Hepatocyte (in vitro differentiated cells): ENCODE results near the gene CD164. TPM values are rescaled to one million over a fixed set of nuclear protein-coding genes. Genes with fewer than 3 reads are reported as not detected.
A peak's percentile ranks its signal among the peaks of the same experiment; 100 is the strongest.

ENCODE experiments used
- DNase-seq: peaks from one replicate; pipeline ENCODE4 v3.0.0-alpha.2; 2016; ENCODE audit warnings: low spot score
- H2AFZ ChIP-seq: fragments of 200-600 bp; sonication (generic); 2 replicates; pipeline ENCODE4 v1.6.0; 2016; ENCODE audit warnings: antibody characterized with exemption, mild to moderate bottlenecking
- H3K27ac ChIP-seq: fragments of 200-600 bp; sonication (generic); 2 replicates; pipeline ENCODE4 v1.5.1; 2016; ENCODE audit warnings: mild to moderate bottlenecking
- H3K27me3 ChIP-seq: fragments of 200-600 bp; sonication (generic); 2 replicates; pipeline ENCODE4 v1.6.1; 2016
- H3K36me3 ChIP-seq: fragments of 200-600 bp; sonication (generic); replicated peaks from 2 replicates; pipeline ENCODE4 v1.5.1; 2016; ENCODE audit warnings: low read depth; ENCODE audit not compliant: insufficient read depth
- H3K4me1 ChIP-seq: fragments of 200-600 bp; sonication (generic); 2 replicates; pipeline ENCODE4 v1.5.1; 2016; ENCODE audit warnings: mild to moderate bottlenecking, moderate library complexity; ENCODE audit not compliant: insufficient read depth
- H3K4me2 ChIP-seq: fragments of 200-600 bp; sonication (generic); 2 replicates; pipeline ENCODE4 v1.6.0; 2016
- H3K4me3 ChIP-seq: fragments of 200-600 bp; sonication (generic); 2 replicates; pipeline ENCODE4 v1.5.1; 2016; ENCODE audit warnings: mild to moderate bottlenecking
- H3K79me2 ChIP-seq: fragments of 200-600 bp; sonication (generic); 2 replicates; pipeline ENCODE4 v1.6.0; 2017; ENCODE audit warnings: mild to moderate bottlenecking
- H3K9me2 ChIP-seq: fragments of 200-600 bp; sonication (generic); replicated peaks from 2 replicates; pipeline ENCODE4 v1.6.0; 2017; ENCODE audit warnings: mild to moderate bottlenecking; ENCODE audit not compliant: insufficient read depth
- H3K9me3 ChIP-seq: fragments of 200-600 bp; sonication (generic); 2 replicates; pipeline ENCODE4 v1.5.1; 2016; ENCODE audit warnings: low read depth, mild to moderate bottlenecking
- H4K20me1 ChIP-seq: fragments of 200-600 bp; sonication (generic); 2 replicates; pipeline ENCODE4 v1.6.0; 2016; ENCODE audit warnings: mild to moderate bottlenecking; ENCODE audit not compliant: insufficient read depth, poor library complexity, severe bottlenecking
- EZH2 ChIP-seq: fragments of 200-600 bp; sonication (generic); IDR thresholded peaks from 2 replicates; pipeline ENCODE4 v1.6.1; 2016; ENCODE audit warnings: antibody characterized with exemption, mild to moderate bottlenecking, borderline replicate concordance
- EZH2phosphoT487 ChIP-seq: fragments of 200-600 bp; sonication (generic); IDR thresholded peaks from one replicate; pipeline ENCODE4 v1.6.1; 2018; ENCODE audit warnings: antibody characterized with exemption, mild to moderate bottlenecking, low read depth, moderate library complexity; ENCODE audit not compliant: unreplicated experiment, severe bottlenecking
- WGBS: methylation state at CpG from one replicate; pipeline ENCODE4 v1.1.6; 2016; ENCODE audit warnings: low lambda C conversion rate; ENCODE audit errors: missing lambda C conversion rate; 5-methylcytosine and 5-hydroxymethylcytosine counted together
- polyA plus RNA-seq: library from polyadenylated mRNA; unstranded; fragments of >200 nt; fragmentation: Nextera tagmentation; extraction: Ambion mirVana; gene quantifications from 2 replicates; pipeline ENCODE4 v1.2.1, GENCODE V29; 2016
- total RNA-seq: library from RNA; depleted of rRNA; stranded (reverse); fragments of >200 nt; gene quantifications from 2 replicates; pipeline ENCODE4 v1.2.3, GENCODE V29; 2014
- TF ChIP-seq, protein P1 (sequence below): fragments of 200-600 bp; sonication (generic); IDR thresholded peaks from 2 replicates; pipeline ENCODE4 v1.5.1; 2016; ENCODE audit warnings: antibody characterized with exemption, mild to moderate bottlenecking; ENCODE audit not compliant: poor library complexity

Gene CD164
- total and polyA plus RNA-seq, 2 experiments from 2014 or later: 475 to 574 TPM

DNA sequence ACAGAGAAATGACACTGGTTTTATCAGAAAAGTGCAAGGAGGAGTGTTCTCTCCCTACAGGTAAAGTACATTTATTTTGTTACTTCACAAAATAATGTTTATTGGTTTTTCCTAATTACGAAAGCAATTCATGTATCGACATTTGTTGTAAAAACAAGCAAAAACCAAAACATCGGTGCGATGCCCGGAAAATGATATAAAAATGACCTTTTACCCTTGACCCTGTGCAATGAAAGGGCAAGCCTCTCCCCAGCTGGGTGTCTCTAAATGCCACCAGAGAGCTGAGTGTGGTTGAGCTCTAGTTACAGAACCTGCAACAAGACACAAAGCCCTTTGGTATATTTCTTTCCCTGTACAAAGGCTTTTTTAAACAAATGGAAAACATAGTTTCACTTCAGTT lies 65.4 kb downstream of the CD164 start:
- TF ChIP-seq EZH2 (no peak), EZH2phosphoT487 (no peak)
- TF ChIP-seq, protein P1, sequence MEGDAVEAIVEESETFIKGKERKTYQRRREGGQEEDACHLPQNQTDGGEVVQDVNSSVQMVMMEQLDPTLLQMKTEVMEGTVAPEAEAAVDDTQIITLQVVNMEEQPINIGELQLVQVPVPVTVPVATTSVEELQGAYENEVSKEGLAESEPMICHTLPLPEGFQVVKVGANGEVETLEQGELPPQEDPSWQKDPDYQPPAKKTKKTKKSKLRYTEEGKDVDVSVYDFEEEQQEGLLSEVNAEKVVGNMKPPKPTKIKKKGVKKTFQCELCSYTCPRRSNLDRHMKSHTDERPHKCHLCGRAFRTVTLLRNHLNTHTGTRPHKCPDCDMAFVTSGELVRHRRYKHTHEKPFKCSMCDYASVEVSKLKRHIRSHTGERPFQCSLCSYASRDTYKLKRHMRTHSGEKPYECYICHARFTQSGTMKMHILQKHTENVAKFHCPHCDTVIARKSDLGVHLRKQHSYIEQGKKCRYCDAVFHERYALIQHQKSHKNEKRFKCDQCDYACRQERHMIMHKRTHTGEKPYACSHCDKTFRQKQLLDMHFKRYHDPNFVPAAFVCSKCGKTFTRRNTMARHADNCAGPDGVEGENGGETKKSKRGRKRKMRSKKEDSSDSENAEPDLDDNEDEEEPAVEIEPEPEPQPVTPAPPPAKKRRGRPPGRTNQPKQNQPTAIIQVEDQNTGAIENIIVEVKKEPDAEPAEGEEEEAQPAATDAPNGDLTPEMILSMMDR: no peak
- Histone ChIP-seq H2AFZ (no peak overlapping the region), H3K4me2 (no peak overlapping the region), H3K9me2 (no peaks in the 10 kb centered on the region), H3K79me2 (no peaks in the 10 kb centered on the region), H3K36me3 (no peaks in the 10 kb centered on the region), H3K9me3 (no peaks in the 10 kb centered on the region), H3K4me3 (no peak overlapping the region), H3K27me3 (no peaks in the 10 kb centered on the region), H3K4me1 (peaks cover 30% of the 10 kb centered on the region), H3K27ac (peak overlapping the region; percentile 76), H4K20me1 (no peaks in the 10 kb centered on the region)
- 95% methylated on average over 5 of the region's 5 CpGs for WGBS
- no peak for DNase-seq

Other genes with a start within 250 kb of the CD164 start
- 2.2 and 2.6 TPM in 2 replicates for gene PPIL6, start 58.2 kb upstream of the CD164 start, total RNA-seq
- 2.9 and 3.8 TPM in 2 replicates for gene PPIL6, start 58.2 kb upstream of the CD164 start, polyA plus RNA-seq
- 9.3 and 15.3 TPM in 2 replicates for gene SMPD2, start 58.3 kb upstream of the CD164 start, total RNA-seq
- gene SMPD2, start 58.3 kb upstream of the CD164 start, polyA plus RNA-seq: 19.2 and 25.1 TPM in 2 replicates
- 38.2 and 46.5 TPM in 2 replicates for gene MICAL1, start 73.3 kb upstream of the CD164 start, total RNA-seq
- gene MICAL1, start 73.3 kb upstream of the CD164 start, polyA plus RNA-seq: 51.2 and 52.7 TPM in 2 replicates
- 6.7 and 6.9 TPM in 2 replicates for gene ZBTB24, start 100.8 kb upstream of the CD164 start, total RNA-seq
- 2.5 and 3.8 TPM in 2 replicates for gene ZBTB24, start 100.8 kb upstream of the CD164 start, polyA plus RNA-seq